Astrocyte (in vitro differentiated cells and primary cell): ENCODE measurements around the gene ZAP70. TPM values are rescaled to one million over a fixed set of nuclear protein-coding genes. Genes with fewer than 3 reads are reported as not detected.

ENCODE experiments used
- DNase-seq: peaks from one replicate; pipeline ENCODE4 v3.0.0-alpha.2; 2010; ENCODE audit warnings: low read depth
- FAIRE-seq: peaks from 2 replicates; lab custom pipeline; 2011; peaks lifted over from hg19 to GRCh38; lab: Jason Lieb, UNC
- H2AFZ ChIP-seq: 2 replicates; pipeline ENCODE4 v1.6.0; 2012; ENCODE audit warnings: low read depth, low read length, inconsistent platforms
- H3K27ac ChIP-seq: 2 replicates; pipeline ENCODE4 v1.5.1; 2011; ENCODE audit warnings: low read depth, low read length, inconsistent platforms
- H3K27me3 ChIP-seq: 2 replicates; pipeline ENCODE4 v1.6.0; 2011; ENCODE audit warnings: low read length, inconsistent platforms; ENCODE audit not compliant: insufficient read depth
- H3K36me3 ChIP-seq: 2 replicates; pipeline ENCODE4 v1.5.1; 2011; ENCODE audit warnings: low read length, inconsistent platforms; ENCODE audit not compliant: insufficient read depth
- H3K4me1 ChIP-seq: 2 replicates; pipeline ENCODE4 v1.5.1; 2011; ENCODE audit warnings: low read length, inconsistent platforms; ENCODE audit not compliant: insufficient read depth
- H3K4me2 ChIP-seq: 2 replicates; pipeline ENCODE4 v1.6.0; 2012; ENCODE audit warnings: low read length, inconsistent platforms
- H3K4me3 ChIP-seq: 2 replicates; pipeline ENCODE4 v1.5.1; 2011; ENCODE audit warnings: low read depth, mild to moderate bottlenecking, low read length, inconsistent platforms; ENCODE audit not compliant: insufficient read depth
- H3K79me2 ChIP-seq: 2 replicates; pipeline ENCODE4 v1.6.0; 2012; ENCODE audit warnings: mild to moderate bottlenecking, low read length, inconsistent platforms; ENCODE audit not compliant: insufficient read depth
- H3K9ac ChIP-seq: 2 replicates; pipeline ENCODE4 v1.6.0; 2012; ENCODE audit warnings: mild to moderate bottlenecking, low read length, inconsistent platforms
- H3K9me3 ChIP-seq: 2 replicates; pipeline ENCODE4 v1.5.1; 2012; ENCODE audit warnings: low read depth, mild to moderate bottlenecking, low read length, inconsistent platforms; ENCODE audit not compliant: insufficient read depth
- H4K20me1 ChIP-seq: 2 replicates; pipeline ENCODE4 v1.6.0; 2012; ENCODE audit warnings: low read length, inconsistent platforms; ENCODE audit not compliant: insufficient read depth
- H3K27ac Mint-ChIP-seq: one replicate; pipeline ENCODE4 v1.8.0; 2021; ENCODE audit warnings: mild to moderate bottlenecking, mixed read lengths; ENCODE audit not compliant: unreplicated experiment
- H3K27me3 Mint-ChIP-seq: one replicate; pipeline ENCODE4 v1.8.0; 2021; ENCODE audit warnings: low read depth, mixed read lengths; ENCODE audit not compliant: unreplicated experiment
- H3K36me3 Mint-ChIP-seq: one replicate; pipeline ENCODE4 v1.8.0; 2021; ENCODE audit warnings: low read depth, mixed read lengths; ENCODE audit not compliant: unreplicated experiment
- H3K4me1 Mint-ChIP-seq: one replicate; pipeline ENCODE4 v1.8.0; 2021; ENCODE audit warnings: low read depth, mixed read lengths; ENCODE audit not compliant: unreplicated experiment
- H3K4me3 Mint-ChIP-seq: one replicate; pipeline ENCODE4 v1.8.0; 2021; ENCODE audit warnings: mild to moderate bottlenecking, moderate library complexity, mixed read lengths; ENCODE audit not compliant: unreplicated experiment
- H3K9me3 Mint-ChIP-seq: one replicate; pipeline ENCODE4 v1.8.0; 2021; ENCODE audit warnings: mild to moderate bottlenecking, mixed read lengths; ENCODE audit not compliant: unreplicated experiment
- CTCF ChIP-seq: IDR thresholded peaks from 2 replicates; pipeline ENCODE4 v1.5.1; 2011; ENCODE audit warnings: low read depth, mild to moderate bottlenecking, inconsistent platforms, low read length, moderate library complexity; ENCODE audit not compliant: insufficient read depth
- EZH2 ChIP-seq: IDR thresholded peaks from 2 replicates; pipeline ENCODE4 v1.6.1; 2012; ENCODE audit warnings: mild to moderate bottlenecking, low read length, inconsistent platforms; ENCODE audit not compliant: insufficient read depth
- total RNA-seq: library from RNA; stranded (reverse); gene quantifications from 2 replicates; pipeline ENCODE4 v1.2.1, GENCODE V29; 2021

The ZAP70 gene
- total RNA-seq, 1 donor from 2014 or later: 0.73 TPM

GRCh38 chr2:97763176-97763845, 49.9 kb downstream of the ZAP70 start:
- peaks cover 28% of the 10 kb centered on the region for H3K36me3 Mint-ChIP-seq
- H3K79me2 ChIP-seq: no peaks in the 10 kb centered on the region
- no peak overlapping the region for H3K4me3 Mint-ChIP-seq
- no peak for FAIRE-seq
- no peak for DNase-seq
- H3K4me1 ChIP-seq: no peaks in the 10 kb centered on the region
- H3K4me2 ChIP-seq: no peak overlapping the region
- no peak overlapping the region for H3K27ac Mint-ChIP-seq
- H3K9ac ChIP-seq: no peak overlapping the region
- no peak for TF ChIP-seq CTCF
- no peak for TF ChIP-seq EZH2
- H3K27me3 Mint-ChIP-seq: no peaks in the 10 kb centered on the region
- no peaks in the 10 kb centered on the region for H3K9me3 Mint-ChIP-seq
- no peaks in the 10 kb centered on the region for H3K27me3 ChIP-seq
- no peaks in the 10 kb centered on the region for H4K20me1 ChIP-seq
- peaks cover 16% of the 10 kb centered on the region for H3K36me3 ChIP-seq
- H3K27ac ChIP-seq: no peak overlapping the region
- H2AFZ ChIP-seq: no peak overlapping the region
- no peaks in the 10 kb centered on the region for H3K9me3 ChIP-seq
- H3K4me3 ChIP-seq: no peak overlapping the region
- H3K4me1 Mint-ChIP-seq: peaks cover 5% of the 10 kb centered on the region

DNA sequence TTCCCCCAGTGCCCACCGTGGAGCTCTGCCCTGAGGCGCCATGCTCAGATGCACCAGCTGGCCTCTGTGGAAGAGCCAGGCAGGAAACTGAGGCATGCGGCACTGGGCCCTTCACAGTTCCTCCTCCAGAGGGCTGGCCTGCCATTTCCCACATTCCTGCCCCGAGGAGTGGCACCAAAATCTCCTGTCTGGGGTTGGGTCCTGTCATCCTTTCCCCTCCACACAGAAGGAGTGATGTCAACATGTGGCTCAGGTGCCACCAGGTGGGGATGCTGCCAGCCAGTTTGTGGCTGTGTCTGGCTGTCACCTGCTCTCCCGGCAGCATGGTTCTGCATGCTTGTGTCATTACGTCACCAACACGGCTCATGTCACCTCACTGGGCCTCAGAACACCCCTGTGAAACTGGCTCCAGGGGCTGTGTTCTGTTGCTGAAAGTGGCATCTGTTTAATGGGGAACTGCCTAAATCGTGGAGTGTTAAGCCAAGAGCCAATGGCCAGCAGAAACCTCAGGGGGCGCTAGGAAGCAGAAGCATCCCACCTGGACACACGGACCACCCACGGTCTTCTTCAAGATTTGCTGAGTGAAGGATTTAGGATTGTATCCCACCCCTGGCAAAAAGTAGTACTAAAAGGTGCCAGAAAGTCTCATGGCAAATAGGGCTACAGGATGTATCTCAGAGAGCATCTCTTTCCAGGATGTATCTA, 51.3 kb downstream of the ZAP70 start:
- FAIRE-seq: no peak
- peaks cover 10% of the 10 kb centered on the region for H3K36me3 ChIP-seq

More for the DNA sequence above, 51.3 kb downstream of the ZAP70 start:
- Histone ChIP-seq H3K4me1 (peaks cover 2% of the 10 kb centered on the region), H3K79me2 (no peaks in the 10 kb centered on the region), H3K4me2 (no peak overlapping the region), H3K9ac (no peak overlapping the region), H3K27ac (no peak overlapping the region), H3K4me3 (no peak overlapping the region), H2AFZ (no peak overlapping the region), H3K9me3 (no peaks in the 10 kb centered on the region), H4K20me1 (no peaks in the 10 kb centered on the region), H3K27me3 (no peaks in the 10 kb centered on the region)
- Mint-ChIP-seq H3K27me3 (no peaks in the 10 kb centered on the region), H3K4me1 (peaks cover 5% of the 10 kb centered on the region), H3K36me3 (peaks cover 22% of the 10 kb centered on the region), H3K27ac (no peak overlapping the region), H3K9me3 (no peaks in the 10 kb centered on the region), H3K4me3 (no peak overlapping the region)
- DNase-seq: no peak
- TF ChIP-seq EZH2 (no peak), CTCF (no peak)
